OCI-LY1 (cell line): Measurements from ENCODE around the gene FRS2.

ENCODE experiments used
- EZH2 ChIP-seq: fragments of 200-600 bp; sonication (generic), shearing (Covaris generic); IDR thresholded peaks from 2 replicates; pipeline ENCODE4 v1.8.0; 2017; ENCODE audit warnings: borderline replicate concordance, mixed run types, mild to moderate bottlenecking, antibody characterized with exemption, low read length, moderate library complexity, mixed read lengths
- TF ChIP-seq, protein P1 (sequence below): fragments of 200-600 bp; sonication (generic), shearing (Covaris generic); IDR thresholded peaks from 2 replicates; pipeline ENCODE4 v1.5.1; 2017; ENCODE audit warnings: mild to moderate bottlenecking, antibody characterized with exemption, low read length, moderate library complexity, mixed read lengths

DNA sequence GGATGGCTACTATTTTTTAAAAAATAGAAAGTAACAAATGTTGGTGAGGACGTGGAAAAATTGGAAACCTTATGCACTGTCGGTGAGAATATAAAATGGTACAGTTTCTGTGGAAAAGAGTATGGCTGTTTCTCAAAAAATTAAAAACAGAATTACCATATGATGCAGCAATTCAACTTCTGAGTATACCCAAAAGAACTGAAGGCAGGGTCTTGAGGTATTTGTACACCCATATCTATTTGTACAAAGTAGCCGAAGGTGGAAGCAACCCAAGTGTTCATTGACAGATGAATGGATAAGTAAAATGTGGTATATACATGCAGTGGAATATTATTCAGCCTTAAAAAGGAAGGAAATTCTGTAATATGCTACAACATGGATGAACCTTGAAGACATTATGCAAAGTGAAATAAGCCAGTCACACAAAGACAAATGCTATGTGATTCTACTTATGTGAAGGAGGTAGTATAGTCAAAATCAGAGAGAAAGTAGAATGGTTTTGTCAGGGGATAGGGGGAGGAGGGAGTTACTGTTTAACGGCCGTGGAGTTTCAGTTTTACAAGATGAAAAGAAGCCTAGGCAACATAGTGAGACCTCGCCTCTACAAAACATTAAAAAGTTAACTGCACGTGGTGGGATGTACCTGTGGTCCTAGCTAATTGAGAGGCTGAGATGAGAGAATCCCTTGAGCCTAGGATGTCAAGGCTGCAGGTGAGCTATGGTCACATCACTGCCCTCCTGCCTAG is 76.7 kb downstream of the FRS2 start:
- no peak for TF ChIP-seq EZH2
- TF ChIP-seq, protein P1, sequence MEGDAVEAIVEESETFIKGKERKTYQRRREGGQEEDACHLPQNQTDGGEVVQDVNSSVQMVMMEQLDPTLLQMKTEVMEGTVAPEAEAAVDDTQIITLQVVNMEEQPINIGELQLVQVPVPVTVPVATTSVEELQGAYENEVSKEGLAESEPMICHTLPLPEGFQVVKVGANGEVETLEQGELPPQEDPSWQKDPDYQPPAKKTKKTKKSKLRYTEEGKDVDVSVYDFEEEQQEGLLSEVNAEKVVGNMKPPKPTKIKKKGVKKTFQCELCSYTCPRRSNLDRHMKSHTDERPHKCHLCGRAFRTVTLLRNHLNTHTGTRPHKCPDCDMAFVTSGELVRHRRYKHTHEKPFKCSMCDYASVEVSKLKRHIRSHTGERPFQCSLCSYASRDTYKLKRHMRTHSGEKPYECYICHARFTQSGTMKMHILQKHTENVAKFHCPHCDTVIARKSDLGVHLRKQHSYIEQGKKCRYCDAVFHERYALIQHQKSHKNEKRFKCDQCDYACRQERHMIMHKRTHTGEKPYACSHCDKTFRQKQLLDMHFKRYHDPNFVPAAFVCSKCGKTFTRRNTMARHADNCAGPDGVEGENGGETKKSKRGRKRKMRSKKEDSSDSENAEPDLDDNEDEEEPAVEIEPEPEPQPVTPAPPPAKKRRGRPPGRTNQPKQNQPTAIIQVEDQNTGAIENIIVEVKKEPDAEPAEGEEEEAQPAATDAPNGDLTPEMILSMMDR, result no peak
